H1 (cell line): ENCODE measurements around the gene MDFIC. TPM values are rescaled to one million over a fixed set of nuclear protein-coding genes. Genes with fewer than 3 reads are reported as not detected.

Source experiments
- CTCF ChIA-PET: fragments of 300-600 bp; sonication (Branson Sonifier 250); formaldehyde crosslinking; loops from one replicate; lab custom pipeline; 2021; ENCODE audit not compliant: partially characterized antibody; lab: Charles Lee
- POLR2A ChIA-PET: fragments of 300-600 bp; sonication (Branson Sonifier 250); formaldehyde crosslinking; loops from one replicate; lab custom pipeline; 2021; ENCODE audit warnings: inconsistent platforms; ENCODE audit not compliant: partially characterized antibody; lab: Charles Lee
- DNase-seq, 2 experiments: peaks; one replicate each; pipeline versions ENCODE4 v3.0.0 to v3.0.0-alpha.2; 2010 to 2022; ENCODE audit warnings: low spot score in 2 of 2, low read depth in 1 of 2, mixed read lengths in 1 of 2
- FAIRE-seq: peaks from 2 replicates; lab custom pipeline; 2011; peaks lifted over from hg19 to GRCh38; lab: Jason Lieb, UNC
- H2AFZ ChIP-seq: 2 replicates; pipeline ENCODE4 v1.8.1; 2012; ENCODE audit warnings: low read length, inconsistent platforms
- H2AK5ac ChIP-seq: 2 replicates; pipeline ENCODE4 v1.6.1; 2013; ENCODE audit warnings: low read depth, low read length
- H2BK120ac ChIP-seq: replicated peaks from 2 replicates; pipeline ENCODE3; 2013; ENCODE audit warnings: low read depth, low read length, inconsistent platforms
- H2BK12ac ChIP-seq: 2 replicates; pipeline ENCODE4 v1.6.1; 2013; ENCODE audit warnings: low read depth, low read length
- H2BK15ac ChIP-seq: 2 replicates; pipeline ENCODE4 v1.6.1; 2013; ENCODE audit warnings: low read length
- H2BK20ac ChIP-seq: 2 replicates; pipeline ENCODE4 v1.6.1; 2013; ENCODE audit warnings: low read length
- H2BK5ac ChIP-seq: 2 replicates; pipeline ENCODE4 v1.6.1; 2013; ENCODE audit warnings: low read depth, low read length
- H3K14ac ChIP-seq: 2 replicates; pipeline ENCODE4 v1.6.1; 2013; ENCODE audit warnings: inconsistent platforms; ENCODE audit not compliant: insufficient read length
- H3K18ac ChIP-seq: 2 replicates; pipeline ENCODE4 v1.6.1; 2013; ENCODE audit warnings: low read length; ENCODE audit errors: extremely low read depth
- H3K23ac ChIP-seq: 2 replicates; pipeline ENCODE4 v1.6.1; 2013; ENCODE audit warnings: inconsistent platforms; ENCODE audit not compliant: insufficient read length
- H3K23me2 ChIP-seq: 2 replicates; pipeline ENCODE4 v1.6.1; 2013; ENCODE audit warnings: low read depth, low read length
- H3K27ac ChIP-seq: 2 replicates; pipeline ENCODE4 v1.6.1; 2011; ENCODE audit warnings: low read depth, low read length, inconsistent platforms
- H3K27me3 ChIP-seq, 4 experiments: replicated peaks in 1 of 4; 1 replicate in 1 of 4; 2 replicates in 3 of 4; pipeline versions ENCODE4 v1.6.1 to v1.8.1; 2011 to 2013; ENCODE audit warnings: low read length in 3 of 4, mild to moderate bottlenecking in 3 of 4, inconsistent platforms in 2 of 4, mixed read lengths in 2 of 4, moderate library complexity in 1 of 4; ENCODE audit not compliant: control insufficient read depth in 3 of 4, insufficient read depth in 3 of 4; ENCODE audit errors: extremely low read depth in 1 of 4
- H3K36me3 ChIP-seq, 4 experiments: 2 replicates each; pipeline versions ENCODE4 v1.6.1 to v1.8.1; 2011 to 2013; ENCODE audit warnings: mild to moderate bottlenecking in 4 of 4, low read length in 3 of 4, moderate library complexity in 2 of 4, control low read depth in 1 of 4, inconsistent platforms in 1 of 4; ENCODE audit not compliant: insufficient read depth in 4 of 4, control insufficient read depth in 2 of 4
- H3K4ac ChIP-seq: replicated peaks from 2 replicates; pipeline ENCODE3; 2013; ENCODE audit warnings: low read length, low read depth, mixed read lengths, inconsistent platforms; ENCODE audit not compliant: insufficient read length
- H3K4me1 ChIP-seq, 4 experiments: replicated peaks in 1 of 4; 1 replicate in 1 of 4; 2 replicates in 3 of 4; pipeline versions ENCODE4 v1.6.1 to v1.8.1; 2011 to 2013; ENCODE audit warnings: low read length in 3 of 4, inconsistent platforms in 2 of 4, mixed read lengths in 1 of 4; ENCODE audit not compliant: insufficient read depth in 4 of 4, control insufficient read depth in 3 of 4
- H3K4me2 ChIP-seq, 2 experiments: 2 replicates each; pipeline versions ENCODE4 v1.6.1 to v1.8.1; 2011 to 2013; ENCODE audit warnings: low read depth in 2 of 2, low read length in 2 of 2, control low read depth in 1 of 2, inconsistent platforms in 1 of 2, mild to moderate bottlenecking in 1 of 2; ENCODE audit not compliant: insufficient read depth in 1 of 2
- H3K4me3 ChIP-seq, 4 experiments: fragments of 200-600, 300-600 bp in 1 of 4; sonication (generic), shearing (Covaris generic), sonication (Bioruptor Twin) in 1 of 4; 2 replicates each; pipeline versions ENCODE4 v1.5.1 to v1.8.1; 2011 to 2016; ENCODE audit warnings: low read length in 4 of 4, low read depth in 3 of 4, control low read depth in 2 of 4, inconsistent platforms in 2 of 4, mild to moderate bottlenecking in 2 of 4, mixed read lengths in 1 of 4, moderate library complexity in 1 of 4; ENCODE audit not compliant: insufficient read depth in 2 of 4; ENCODE audit errors: extremely low read depth in 1 of 4
- H3K56ac ChIP-seq: replicated peaks from 2 replicates; pipeline ENCODE3; 2013; ENCODE audit warnings: low read depth, mild to moderate bottlenecking, mixed read lengths, low read length, inconsistent platforms; ENCODE audit not compliant: insufficient read length
- H3K79me1 ChIP-seq: 2 replicates; pipeline ENCODE4 v1.6.1; 2013; ENCODE audit warnings: low read depth, low read length, control low read depth
- H3K79me2 ChIP-seq, 2 experiments: 2 replicates each; pipeline versions ENCODE4 v1.6.1 to v1.8.1; 2012 to 2013; ENCODE audit warnings: low read length in 2 of 2, mild to moderate bottlenecking in 2 of 2, inconsistent platforms in 1 of 2; ENCODE audit not compliant: insufficient read depth in 2 of 2, control insufficient read depth in 1 of 2
- H3K9ac ChIP-seq, 4 experiments: replicated peaks in 1 of 4; 1 replicate in 1 of 4; 2 replicates in 3 of 4; pipeline versions ENCODE4 v1.6.1 to v1.8.1; 2011 to 2013; ENCODE audit warnings: low read depth in 3 of 4, low read length in 3 of 4, control low read depth in 2 of 4, mild to moderate bottlenecking in 2 of 4, moderate library complexity in 2 of 4, inconsistent platforms in 1 of 4; ENCODE audit errors: extremely low read depth in 1 of 4
- H3K9me3 ChIP-seq, 2 experiments: 2 replicates each; pipeline versions ENCODE4 v1.6.1 to v1.8.1; 2012 to 2013; ENCODE audit warnings: mild to moderate bottlenecking in 2 of 2, moderate library complexity in 2 of 2, control low read depth in 1 of 2, inconsistent platforms in 1 of 2, low read depth in 1 of 2, low read length in 1 of 2, mixed read lengths in 1 of 2; ENCODE audit not compliant: insufficient read depth in 2 of 2
- H4K20me1 ChIP-seq, 2 experiments: replicated peaks in 1 of 2; 2 replicates each; pipeline versions ENCODE3 to v1.8.1; 2011 to 2013; ENCODE audit warnings: inconsistent platforms in 2 of 2, low read length in 2 of 2, mild to moderate bottlenecking in 1 of 2; ENCODE audit not compliant: insufficient read depth in 2 of 2, control insufficient read depth in 1 of 2
- H4K5ac ChIP-seq: 2 replicates; pipeline ENCODE4 v1.6.1; 2013; ENCODE audit warnings: low read length, low read depth, mixed read lengths, inconsistent platforms; ENCODE audit not compliant: insufficient read length
- H4K8ac ChIP-seq: 2 replicates; pipeline ENCODE4 v1.8.0; 2013; ENCODE audit warnings: mild to moderate bottlenecking, moderate library complexity, low read length, inconsistent platforms; ENCODE audit not compliant: insufficient read depth; ENCODE audit errors: extremely low read depth
- H4K91ac ChIP-seq: replicated peaks from 2 replicates; pipeline ENCODE3; 2013; ENCODE audit warnings: low read length, mixed read lengths, inconsistent platforms; ENCODE audit not compliant: insufficient read length
- CHD2 ChIP-seq: IDR thresholded peaks from 2 replicates; pipeline ENCODE4 v1.6.1; 2012; ENCODE audit warnings: low read length, improper control_type of control experiment
- CTBP2 ChIP-seq: IDR thresholded peaks from 2 replicates; pipeline ENCODE4 v1.7.0; 2011; ENCODE audit warnings: borderline replicate concordance, mild to moderate bottlenecking, moderate library complexity, mixed read lengths, low read length; ENCODE audit not compliant: insufficient read depth, insufficient read length
- GABPA ChIP-seq: IDR thresholded peaks from 2 replicates; pipeline ENCODE4 v1.6.1; 2011; ENCODE audit warnings: mild to moderate bottlenecking, low read length, moderate library complexity, borderline replicate concordance; ENCODE audit not compliant: insufficient read depth
- HDAC2 ChIP-seq, 2 experiments: fragments of 300-600 bp in 1 of 2; sonication (generic) in 1 of 2; IDR thresholded peaks; 2 replicates each; pipeline ENCODE4 v1.6.1; 2011 to 2012; ENCODE audit warnings: low read depth in 2 of 2, low read length in 2 of 2, mild to moderate bottlenecking in 2 of 2, moderate library complexity in 2 of 2, borderline replicate concordance in 1 of 2, inconsistent platforms in 1 of 2
- HDAC6 ChIP-seq: IDR thresholded peaks from one replicate; pipeline ENCODE4 v1.7.1; 2012; ENCODE audit warnings: low read depth, mild to moderate bottlenecking, inconsistent platforms, low read length, moderate library complexity
- JUN ChIP-seq: IDR thresholded peaks from 2 replicates; pipeline ENCODE4 v1.6.1; 2011; ENCODE audit warnings: low read depth, mild to moderate bottlenecking, improper control_type of control experiment, low read length
- KDM4A ChIP-seq: IDR thresholded peaks from one replicate; pipeline ENCODE4 v1.7.1; 2012; ENCODE audit warnings: low read depth, mild to moderate bottlenecking, moderate library complexity, low read length, inconsistent platforms; ENCODE audit not compliant: severe bottlenecking
- KDM5A ChIP-seq: fragments of 200-600 bp; IDR thresholded peaks from 2 replicates; pipeline ENCODE4 v1.7.1; 2012; ENCODE audit warnings: mild to moderate bottlenecking, low read length, inconsistent platforms, mixed read lengths
- NANOG ChIP-seq: IDR thresholded peaks from 2 replicates; pipeline ENCODE4 v1.6.1; 2011; ENCODE audit warnings: low read length, low read depth, mild to moderate bottlenecking, inconsistent platforms; ENCODE audit not compliant: insufficient read depth, poor library complexity, severe bottlenecking
- RAD21 ChIP-seq, 2 experiments: IDR thresholded peaks in 1 of 2; conservative IDR thresholded peaks in 1 of 2; 2 replicates each; pipeline ENCODE4 v1.6.1; 2011; ENCODE audit warnings: low read depth in 2 of 2, low read length in 2 of 2, improper control_type of control experiment in 1 of 2, inconsistent platforms in 1 of 2, mild to moderate bottlenecking in 1 of 2, moderate library complexity in 1 of 2
- SP4 ChIP-seq: IDR thresholded peaks from 2 replicates; pipeline ENCODE4 v1.6.1; 2012; ENCODE audit warnings: low read length, inconsistent platforms
- SRF ChIP-seq: IDR thresholded peaks from 2 replicates; pipeline ENCODE4 v1.6.1; 2011; ENCODE audit warnings: mild to moderate bottlenecking, low read depth, low read length, moderate library complexity
- WGBS, 2 experiments: shearing (Covaris generic) in 1 of 2; methylation state at CpG; one replicate each; pipeline versions ENCODE4 v1.1.6 to v1.1.7; 2013 to 2015; ENCODE audit warnings: low lambda C conversion rate in 2 of 2, mixed read lengths in 2 of 2, inconsistent platforms in 1 of 2, low coverage in 1 of 2, missing lambda C conversion rate in 1 of 2; ENCODE audit not compliant: insufficient replicate concordance in 2 of 2, insufficient coverage in 1 of 2, insufficient read length in 1 of 2; ENCODE audit errors: extremely low coverage in 1 of 2, missing lambda C conversion rate in 1 of 2; 5-methylcytosine and 5-hydroxymethylcytosine counted together
- polyA plus RNA-seq, 7 experiments: library from polyadenylated mRNA; depleted of rRNA in 3 of 7; stranded (reverse) in 5 of 7; unstranded in 2 of 7; fragments of >200 nt in 5 of 7; fragments of 200-250 nt in 2 of 7; gene quantifications; 1 replicate in 5 of 7; 2 replicates in 1 of 7; 4 replicates in 1 of 7; pipeline versions ENCODE4 v1.2.1 to v1.2.3, GENCODE V29; 2011 to 2013; ENCODE audit warnings: missing spikeins in 2 of 7, mixed read lengths in 2 of 7
- total RNA-seq: library from RNA; stranded (reverse); fragmentation: NEBNext Ultra II Directional; extraction: Animal tissue kit (Norgen Biotek cat#: 25700); gene quantifications from 2 replicates; pipeline ENCODE4 v1.2.1, GENCODE V29; 2021
- TF ChIP-seq, protein P1 (sequence below): IDR thresholded peaks from 2 replicates; pipeline ENCODE4 v1.6.1; 2011; ENCODE audit warnings: low read depth, mild to moderate bottlenecking, low read length; ENCODE audit not compliant: insufficient read depth

Gene MDFIC
- total and polyA plus RNA-seq, 2 of the 8 experiments (the other 6 are each of a cell fraction or from before 2014, with no cell fraction given): 2.3 to 11.4 TPM

DNA sequence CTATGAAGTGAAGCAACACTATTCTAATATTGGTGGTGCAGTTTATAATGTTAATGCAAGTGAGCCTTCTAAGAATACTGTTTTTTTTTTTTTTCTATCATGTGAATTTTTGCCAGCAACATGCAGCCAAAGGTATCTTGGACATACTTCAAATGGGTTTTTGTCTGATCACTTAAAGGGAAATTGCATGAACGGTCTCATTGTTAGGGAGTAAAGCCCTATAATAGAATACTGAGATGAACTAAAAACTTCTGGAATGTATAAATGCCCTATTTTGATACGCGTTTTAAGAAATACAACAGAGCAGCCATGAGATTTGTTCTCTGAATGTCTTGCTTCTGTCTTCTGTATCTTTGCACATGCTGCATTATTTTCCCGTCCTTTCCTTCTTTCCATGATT lies 10.5 kb upstream of the MDFIC start:
- WGBS, 2 experiments: 86% methylated on average over 4 of the region's 4 CpGs; no CpG with 5 or more reads in 1 of the 2 experiments
- no peak overlapping the region for H3K18ac ChIP-seq
- H3K23ac ChIP-seq: no peak overlapping the region
- H2AK5ac ChIP-seq: no peak overlapping the region
- H3K27me3 ChIP-seq: no peaks in the 10 kb centered on the region
- H3K79me1 ChIP-seq: no peaks in the 10 kb centered on the region
- H3K4me2 ChIP-seq: no peak overlapping the region
- H3K14ac ChIP-seq: no peak overlapping the region
- H3K4me3 ChIP-seq: no peak overlapping the region
- H3K23me2 ChIP-seq: no peaks in the 10 kb centered on the region
- H2AFZ ChIP-seq: no peak overlapping the region
- DNase-seq (no peak), FAIRE-seq (no peak)
- no peak overlapping the region for H2BK15ac ChIP-seq
- POLR2A ChIA-PET: no interaction called here
- H3K9me3 ChIP-seq: no peaks in the 10 kb centered on the region
- H4K20me1 ChIP-seq: no peaks in the 10 kb centered on the region
- H3K79me2 ChIP-seq: no peaks in the 10 kb centered on the region
- H3K4me1 ChIP-seq: no peaks in the 10 kb centered on the region; a peak in 1 of 7 replicates
- H3K27ac ChIP-seq: no peak overlapping the region
- no peak overlapping the region for H3K4ac ChIP-seq
- no peak overlapping the region for H4K5ac ChIP-seq
- no peak overlapping the region for H2BK20ac ChIP-seq
- H3K56ac ChIP-seq: no peak overlapping the region
- CTCF ChIA-PET: interaction anchor here (1.0 kb wide), 1 partner anchor 12 kb away, joined by 3 read pairs; no protein-coding TSS in a partner anchor
- no peak overlapping the region for H2BK5ac ChIP-seq
- no peak overlapping the region for H4K91ac ChIP-seq
- H2BK12ac ChIP-seq: no peak overlapping the region
- no peak overlapping the region for H3K9ac ChIP-seq
- no peaks in the 10 kb centered on the region for H3K36me3 ChIP-seq
- no peak overlapping the region for H4K8ac ChIP-seq
- no peak overlapping the region for H2BK120ac ChIP-seq
- TF ChIP-seq, protein P1, sequence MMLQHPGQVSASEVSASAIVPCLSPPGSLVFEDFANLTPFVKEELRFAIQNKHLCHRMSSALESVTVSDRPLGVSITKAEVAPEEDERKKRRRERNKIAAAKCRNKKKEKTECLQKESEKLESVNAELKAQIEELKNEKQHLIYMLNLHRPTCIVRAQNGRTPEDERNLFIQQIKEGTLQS: no peak
- no peak for TF ChIP-seq HDAC2 (IDR thresholded peaks at IDR 0.05; ENCODE audit: borderline replicate concordance in 1 of 2, low read depth in 2 of 2, low read length in 2 of 2)
- TF ChIP-seq CHD2: no peak
- no peak for TF ChIP-seq CTBP2
- no peak for TF ChIP-seq KDM5A
- no peak for TF ChIP-seq SP4
- no peak for TF ChIP-seq JUN
- TF ChIP-seq GABPA: no peak
- TF ChIP-seq HDAC6: no peak
- no peak for TF ChIP-seq NANOG
- TF ChIP-seq SRF: no peak
- TF ChIP-seq KDM4A: no peak
- TF ChIP-seq RAD21 (IDR thresholded peaks at IDR 0.05 in 1 of 2, conservative IDR thresholded peaks at IDR 0.05 in 1 of 2; ENCODE audit: low read depth in 2 of 2, low read length in 2 of 2): no peak
